NCI-H510A treated with DMSO at 0.1 percent for 48 hours (cell line): ENCODE results near the gene PHYHD1.

Experiments
- DNase-seq: peaks from one replicate; lab custom pipeline; 2025; lab: John Stamatoyannopoulos, UW

The PHYHD1 gene

DNA sequence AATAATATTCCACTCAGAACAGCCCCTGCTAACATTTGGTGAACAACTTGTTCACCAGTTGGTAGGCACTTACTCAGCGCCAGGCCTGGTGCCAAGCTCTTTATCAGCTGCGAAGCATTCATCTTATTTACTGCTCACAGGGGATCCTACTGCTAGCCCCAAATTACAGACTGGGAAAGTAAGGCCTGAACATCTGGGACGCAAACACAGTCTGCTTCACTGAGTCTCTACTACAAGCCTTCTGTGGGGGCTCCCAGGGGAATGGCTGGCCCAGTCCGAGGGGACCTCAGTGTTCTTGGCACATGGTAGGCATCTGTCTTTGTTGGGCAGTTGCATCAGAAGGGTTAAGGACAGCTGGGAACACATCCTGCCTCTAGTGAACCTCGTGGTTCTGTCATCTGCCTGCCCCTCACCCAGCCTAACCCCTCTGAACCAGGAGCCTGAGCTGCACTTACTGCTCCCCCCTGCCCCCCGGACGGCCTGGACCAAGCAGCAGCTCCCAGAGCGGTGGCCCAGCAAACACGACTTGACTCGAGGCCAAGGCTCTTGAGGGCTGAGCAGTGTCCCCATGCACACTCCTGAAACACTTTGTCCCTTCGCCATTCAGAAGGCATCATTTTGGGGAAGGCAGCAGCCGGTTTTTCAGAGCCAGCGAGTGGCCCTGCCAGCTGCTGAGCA lies at the start of gene PHYHD1:
TSS of gene PHYHD1 (plus strand) at position 602 of the 678 bp plus-strand sequence. CDS start 1,342 bp downstream, outside the sequence.
- no peak for DNase-seq

DNA sequence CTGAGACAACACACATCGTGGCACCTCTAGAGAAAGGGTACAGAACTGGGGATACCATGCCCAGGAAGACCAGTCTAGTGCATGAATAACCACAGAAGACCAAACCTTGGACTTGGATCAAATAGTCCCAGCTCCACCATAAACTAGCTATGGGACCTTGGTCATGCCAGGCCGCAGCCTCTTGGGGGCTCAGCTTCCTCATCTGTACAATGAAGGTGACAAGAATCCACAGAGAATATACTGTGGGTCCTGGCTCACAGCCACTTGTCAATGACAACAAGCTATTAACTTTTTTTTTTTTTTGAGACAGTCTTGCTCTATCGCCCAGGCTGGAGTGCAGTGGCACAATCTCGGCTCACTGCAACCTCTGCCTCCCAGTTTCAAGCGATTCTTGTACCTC lies 42.9 kb upstream of the PHYHD1 start:
- DNase-seq, result no peak

DNA sequence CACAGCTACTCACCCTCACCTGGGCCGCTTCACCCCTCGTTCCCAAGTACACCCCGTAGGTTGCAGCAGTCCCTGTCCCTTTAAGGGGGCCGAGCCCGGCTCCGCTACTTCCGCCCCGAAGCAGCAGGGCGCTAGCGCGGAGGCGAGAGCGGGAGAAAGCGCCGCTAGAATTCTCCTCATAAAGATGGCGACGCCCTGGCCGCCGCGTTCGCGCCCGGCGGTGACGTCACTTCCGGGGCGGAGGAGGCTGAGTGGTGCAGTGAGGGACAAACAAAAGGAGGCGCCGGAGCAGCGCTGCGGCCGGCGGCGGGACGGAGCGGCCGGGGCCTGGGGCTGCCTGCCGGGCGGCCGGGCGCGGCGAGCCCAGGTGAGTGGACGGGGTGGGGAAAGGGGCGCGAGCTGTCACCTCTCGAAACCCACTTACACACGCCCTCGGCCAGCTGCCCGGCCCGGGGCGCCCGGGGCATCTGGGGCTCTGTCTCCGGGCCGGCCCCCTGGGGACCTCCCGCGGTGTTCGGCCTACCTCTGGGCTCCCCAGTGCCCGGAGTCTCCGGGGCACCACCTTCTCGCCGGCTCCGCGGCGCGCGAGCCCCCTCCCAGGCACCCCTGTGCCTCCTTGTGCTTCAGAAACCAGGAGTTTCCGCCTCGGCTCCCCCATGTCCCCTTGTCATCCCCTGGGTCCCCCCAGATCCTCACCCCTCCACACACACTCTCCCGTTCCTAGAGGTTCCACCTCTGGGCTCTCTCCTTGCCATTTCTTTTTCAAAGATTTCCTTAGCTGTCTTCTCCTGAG lies 38.7 kb upstream of the PHYHD1 start, which contains the start of the genes KYAT1 and LRRC8A:
TSS of gene KYAT1 (minus strand) at position 67 of the 793 bp plus-strand sequence. CDS start 36,545 bp downstream, outside the sequence.
TSS of gene LRRC8A (plus strand) at position 250 of the 793 bp plus-strand sequence. CDS start 25,032 bp downstream, outside the sequence.
- DNase-seq, result peak; percentile 95

DNA sequence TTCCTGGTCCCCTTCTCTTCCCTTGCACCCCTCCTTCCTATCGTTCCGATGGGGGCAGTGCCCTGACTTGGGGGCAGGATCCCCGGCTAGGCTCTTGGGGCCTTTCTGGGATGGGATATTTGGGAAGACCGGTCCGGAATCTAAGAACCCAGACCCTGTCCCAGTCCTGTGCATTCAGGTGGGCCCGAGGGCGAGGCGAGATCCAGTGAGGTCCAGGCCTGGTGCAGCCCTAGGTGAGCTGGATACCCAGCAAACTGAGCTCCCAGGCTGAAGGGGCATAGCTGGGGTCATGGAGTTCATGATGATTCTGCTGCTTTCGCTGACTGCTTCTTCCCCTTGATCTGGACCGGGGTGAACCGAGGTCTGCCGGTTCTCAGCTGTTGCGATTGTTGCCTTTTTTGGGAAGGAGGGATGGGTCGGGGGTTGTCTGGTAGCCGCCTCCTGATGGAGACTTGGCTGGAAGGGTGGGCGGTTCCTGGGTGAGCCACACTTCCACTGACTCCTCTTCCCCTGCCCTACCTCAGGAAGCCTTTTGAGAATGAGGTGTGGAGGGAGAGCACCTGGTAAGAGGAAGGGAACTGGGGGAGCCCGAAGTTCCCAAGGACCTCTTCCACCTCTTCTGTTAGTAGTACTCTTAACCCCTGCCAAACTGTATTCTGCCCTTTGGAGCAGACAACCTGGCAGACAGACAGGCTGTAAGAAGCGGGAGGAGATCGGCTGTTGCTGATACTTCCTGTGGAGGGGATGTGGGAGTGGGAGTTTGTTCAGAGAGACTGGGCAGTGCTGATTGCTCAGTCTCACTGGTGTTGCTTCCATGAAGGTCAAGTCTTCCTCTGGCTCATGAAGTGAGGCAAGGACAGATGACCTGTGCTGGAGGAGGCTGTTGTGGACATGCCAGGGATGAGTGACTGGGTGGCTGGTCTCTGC lies 37.8 kb upstream of the PHYHD1 start:
- peak; percentile 10 for DNase-seq

DNA sequence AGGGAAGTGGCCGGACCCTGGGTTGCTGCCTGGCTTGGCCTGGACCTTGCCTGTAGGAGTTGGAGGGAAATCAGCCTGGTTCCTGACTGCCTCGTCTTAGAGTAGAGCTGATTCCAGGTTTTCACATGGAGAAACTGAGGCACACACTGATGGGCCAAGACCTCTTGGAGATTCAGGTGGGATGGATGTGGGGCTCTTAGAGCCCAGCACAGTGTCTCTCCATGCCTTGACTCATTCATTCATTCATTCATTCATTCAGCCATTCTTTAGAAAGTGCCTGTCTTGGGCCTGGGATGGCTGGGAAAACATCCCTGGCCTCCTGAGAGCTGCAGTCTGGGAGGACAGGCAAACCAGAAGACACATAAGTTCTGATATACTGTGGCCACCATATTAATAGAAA lies 36.6 kb upstream of the PHYHD1 start:
- DNase-seq, result no peak

DNA sequence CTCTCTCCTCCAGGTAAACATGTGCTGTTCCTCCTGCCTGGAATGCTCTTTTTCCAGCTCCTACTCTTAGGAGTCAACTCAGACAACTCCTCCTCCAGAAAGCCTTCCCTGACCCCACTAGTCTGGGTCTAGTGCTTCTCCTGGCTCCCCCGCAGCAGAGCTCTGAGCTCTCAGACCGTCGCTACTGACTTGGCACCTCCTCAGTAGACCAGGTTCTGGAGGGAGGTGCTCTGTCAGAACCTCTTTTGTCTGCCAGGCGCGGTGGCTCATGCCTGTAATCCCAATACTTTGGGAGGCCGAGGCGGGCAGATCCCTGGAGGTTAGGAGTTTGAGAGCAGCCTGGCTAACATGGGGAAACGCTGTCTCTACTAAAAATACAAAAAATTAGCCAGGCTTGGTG lies 35.4 kb upstream of the PHYHD1 start:
- no peak for DNase-seq

DNA sequence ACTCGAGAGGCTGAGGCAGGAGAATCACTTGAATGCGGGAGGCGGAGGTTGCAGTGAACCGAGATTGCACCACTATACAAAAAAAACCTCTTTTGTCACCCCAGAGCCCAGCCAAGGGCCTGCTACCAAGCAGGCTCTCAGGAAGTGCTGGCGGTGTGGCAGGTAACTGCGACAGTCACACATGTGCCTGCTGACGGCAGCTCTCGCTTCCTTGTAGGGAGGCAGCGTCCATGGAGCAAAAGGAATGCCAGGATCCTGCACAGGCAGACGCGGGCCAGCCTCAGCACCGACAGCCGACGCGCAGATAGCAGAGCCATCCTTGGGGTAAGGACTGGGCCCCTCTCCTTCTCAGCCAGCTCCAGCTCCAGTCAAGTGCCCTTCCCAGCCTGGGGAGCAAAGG lies 35.0 kb upstream of the PHYHD1 start:
- DNase-seq, result no peak

DNA sequence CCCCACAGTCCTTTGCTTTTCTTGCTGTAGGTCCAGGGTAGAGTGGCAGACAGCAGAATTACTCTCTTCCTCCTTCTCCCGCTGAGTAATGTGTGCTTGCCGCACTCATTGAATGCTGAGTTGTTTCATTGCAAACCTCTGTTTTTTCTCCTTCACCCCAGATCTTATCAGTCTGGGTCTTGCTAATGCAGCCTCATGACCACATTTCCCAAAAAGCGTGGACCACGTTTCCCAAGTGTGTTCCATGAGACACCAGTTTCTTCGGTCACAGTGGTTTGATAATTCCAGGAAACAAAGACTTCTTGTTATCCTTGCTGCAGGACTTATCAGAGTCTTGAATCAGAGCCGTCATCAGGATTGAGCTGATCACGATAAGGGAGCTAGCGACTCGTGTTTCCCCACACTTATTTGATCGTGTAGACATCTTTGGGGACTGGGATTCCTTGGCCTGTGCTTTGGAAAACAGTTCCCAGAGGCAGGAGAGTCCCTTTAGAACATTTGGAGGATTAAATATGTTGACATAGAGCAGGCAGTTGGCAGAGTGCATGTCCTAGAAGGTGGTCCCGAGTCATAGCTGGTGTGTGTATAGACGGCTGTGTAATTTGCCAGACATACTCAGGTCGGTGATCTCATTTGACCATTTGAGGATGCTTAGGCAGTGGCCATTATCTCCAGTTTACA lies 34.4 kb upstream of the PHYHD1 start:
- no peak for DNase-seq

DNA sequence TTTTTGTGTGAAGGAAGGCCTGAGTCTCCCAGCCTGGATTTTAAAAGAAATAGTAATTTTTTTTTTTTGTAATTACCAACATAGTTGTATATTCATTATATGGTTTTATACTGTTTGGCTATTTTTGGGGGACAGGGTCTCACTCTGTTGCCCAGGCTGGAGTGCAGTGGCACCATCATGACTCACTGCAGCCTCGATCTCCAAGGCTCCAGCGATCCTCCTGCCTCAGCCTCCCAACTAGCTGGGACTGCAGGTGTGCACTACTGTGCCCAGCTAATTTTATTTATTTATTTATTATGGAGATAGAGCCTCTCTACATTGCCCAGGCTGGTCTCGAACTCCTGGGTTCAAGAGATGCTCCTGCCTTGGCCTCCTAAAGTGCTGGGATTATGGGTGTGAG lies 33.7 kb upstream of the PHYHD1 start:
- no peak for DNase-seq

DNA sequence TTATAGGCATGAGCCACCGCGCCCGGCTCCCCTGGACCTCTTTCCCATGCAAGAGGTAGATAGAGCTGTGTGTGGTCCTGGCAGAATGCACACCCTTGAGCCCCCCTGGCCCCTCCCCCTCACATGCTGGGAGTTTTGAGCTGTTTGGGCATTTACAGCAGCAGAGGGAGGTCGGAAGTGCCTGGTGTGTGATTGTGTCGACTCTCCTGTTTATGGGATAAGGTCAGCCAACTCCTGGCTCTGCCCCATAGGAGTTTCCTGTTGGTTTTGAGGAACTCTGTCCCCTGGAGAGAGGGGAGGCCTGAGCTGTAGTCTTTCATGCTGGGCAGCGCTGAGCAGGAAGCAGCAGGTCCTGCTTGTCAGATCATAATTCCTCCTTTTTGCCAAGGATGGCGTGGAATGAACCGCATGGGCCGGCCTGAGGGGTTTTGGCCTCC lies 32.9 kb upstream of the PHYHD1 start:
- DNase-seq, result no peak

DNA sequence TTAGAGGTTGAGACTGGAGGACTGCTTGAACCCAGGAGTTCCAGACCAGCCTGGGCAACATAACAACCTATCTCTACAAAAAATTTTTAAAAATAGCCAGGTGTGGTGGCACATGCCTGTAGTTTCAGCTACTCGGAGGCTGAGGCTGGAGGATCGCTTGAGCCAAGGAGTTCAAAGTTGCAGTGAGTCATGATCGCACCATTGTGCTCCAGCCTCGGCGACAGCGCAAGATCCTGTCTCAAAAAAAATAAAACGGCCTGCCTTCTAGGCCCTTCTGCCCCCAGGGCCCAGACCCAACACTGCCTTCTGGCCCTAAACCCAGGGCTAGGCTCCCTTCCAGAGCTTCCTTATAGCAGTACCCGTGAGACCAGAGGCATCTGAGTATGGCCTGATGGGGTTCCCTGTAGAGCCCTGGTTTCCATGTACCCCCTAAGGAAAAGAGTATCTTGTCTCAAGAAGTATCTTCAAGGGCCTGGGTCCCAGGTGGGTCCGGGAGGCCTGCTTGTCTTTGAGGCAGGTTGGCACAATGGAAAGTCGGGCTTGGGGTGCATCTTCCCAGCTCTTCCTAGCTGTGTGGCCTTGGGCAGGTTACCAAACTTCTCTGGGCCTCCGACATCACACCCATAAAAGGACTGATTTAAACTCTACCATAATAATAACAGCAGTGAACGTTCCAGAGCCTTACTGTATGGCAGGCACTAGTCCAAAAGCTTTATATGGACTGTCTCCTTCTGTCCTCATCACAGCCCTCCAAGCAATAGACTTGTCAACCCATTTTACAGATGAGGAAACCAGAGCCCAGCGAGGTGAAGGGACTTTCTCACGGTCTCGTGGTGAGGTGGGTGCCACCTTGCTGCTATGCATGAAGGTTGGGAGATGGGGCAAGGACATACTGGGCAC lies 29.2 kb upstream of the PHYHD1 start:
- no peak for DNase-seq

DNA sequence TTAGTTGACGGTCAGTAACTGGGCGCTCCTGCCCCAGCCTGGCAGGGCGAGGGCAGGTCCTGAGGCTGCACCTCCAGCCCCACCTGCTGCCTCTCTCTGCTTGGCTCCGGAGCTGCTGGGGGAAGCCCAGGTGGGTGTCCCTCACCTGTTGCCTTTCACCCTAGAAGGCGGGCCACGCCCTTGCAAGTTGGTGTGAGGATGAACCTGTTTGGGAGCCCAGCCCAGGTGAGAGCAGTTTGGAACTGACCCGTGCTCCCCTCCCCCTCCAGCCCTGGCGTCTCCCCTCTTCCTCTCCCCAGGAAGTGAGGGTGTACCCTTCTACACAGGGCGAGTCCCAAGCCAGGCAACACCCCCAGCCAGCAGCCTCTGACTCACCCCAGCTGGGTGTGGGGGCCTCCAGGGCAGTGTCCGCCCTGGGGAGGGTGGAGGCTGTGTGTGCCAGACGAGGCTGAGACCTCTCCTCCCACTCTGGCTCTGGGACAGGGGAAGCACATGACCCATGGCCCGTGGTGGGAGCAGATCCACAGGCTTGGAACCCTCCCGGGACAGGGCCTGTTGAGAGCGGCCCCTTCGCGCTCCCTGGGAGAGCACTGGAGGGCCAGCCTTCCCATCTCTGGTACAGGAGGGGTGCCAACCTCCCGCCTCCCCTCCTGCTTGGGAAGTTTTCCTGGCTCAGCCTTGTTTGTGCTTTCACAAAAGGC lies 28.4 kb upstream of the PHYHD1 start:
- DNase-seq, result no peak

DNA sequence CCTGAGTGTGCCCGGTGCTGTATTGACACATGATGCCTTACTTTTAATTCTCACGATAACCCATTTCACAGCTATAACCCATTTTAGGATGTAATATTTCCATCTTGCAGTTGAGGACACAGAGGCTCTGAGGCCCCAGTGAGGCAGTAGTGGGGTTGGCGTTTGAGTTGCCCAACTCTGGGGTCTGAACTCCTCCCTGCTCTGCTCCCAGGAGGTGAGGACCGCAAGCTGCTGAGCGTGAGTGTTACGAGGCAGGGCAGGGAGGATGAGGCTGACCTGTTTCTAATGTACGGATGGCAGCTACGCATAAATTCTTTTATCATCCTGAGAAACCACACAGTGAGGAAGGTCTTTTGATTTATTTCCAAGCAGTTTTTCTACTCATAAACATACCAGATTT lies 27.4 kb upstream of the PHYHD1 start:
- DNase-seq, result no peak

DNA sequence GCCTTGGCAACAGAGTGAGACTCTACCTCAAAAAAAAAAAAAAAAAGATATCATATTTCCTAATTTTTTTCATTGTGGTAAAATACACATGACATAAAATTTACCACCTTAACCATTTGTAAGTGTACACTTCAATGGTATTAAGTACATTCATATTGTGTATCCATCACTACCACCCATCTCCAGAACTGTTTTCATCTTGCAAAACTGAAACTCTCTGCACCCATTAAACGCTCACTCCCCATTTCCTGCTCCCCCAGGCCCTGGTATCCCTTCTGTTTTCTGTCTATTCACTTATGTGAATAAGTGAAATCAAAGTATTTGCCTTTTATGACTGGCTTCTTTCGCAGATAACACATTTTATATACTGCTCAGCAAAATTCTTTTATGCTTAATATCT lies 26.0 kb upstream of the PHYHD1 start:
- DNase-seq, result no peak

DNA sequence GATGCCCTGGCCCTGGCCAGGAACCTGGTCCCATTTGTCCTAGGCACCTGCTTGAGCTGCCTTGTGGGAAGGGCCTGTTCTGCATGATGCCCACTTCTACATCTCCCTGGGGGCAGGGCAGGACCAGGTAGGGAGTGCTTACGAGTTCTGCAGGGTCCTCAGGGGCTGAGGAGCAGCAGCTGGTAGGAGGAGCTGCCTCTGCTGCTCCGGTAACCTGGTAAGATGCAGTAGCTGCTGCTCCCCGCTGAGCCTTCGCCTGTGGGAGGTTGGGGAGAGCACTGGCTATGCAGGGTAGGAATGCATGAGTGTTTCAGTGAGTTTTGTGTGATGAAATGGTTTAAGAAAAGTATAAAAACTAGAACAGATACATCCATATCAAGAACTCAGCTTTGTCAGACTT lies 25.2 kb upstream of the PHYHD1 start:
- DNase-seq, result no peak

DNA sequence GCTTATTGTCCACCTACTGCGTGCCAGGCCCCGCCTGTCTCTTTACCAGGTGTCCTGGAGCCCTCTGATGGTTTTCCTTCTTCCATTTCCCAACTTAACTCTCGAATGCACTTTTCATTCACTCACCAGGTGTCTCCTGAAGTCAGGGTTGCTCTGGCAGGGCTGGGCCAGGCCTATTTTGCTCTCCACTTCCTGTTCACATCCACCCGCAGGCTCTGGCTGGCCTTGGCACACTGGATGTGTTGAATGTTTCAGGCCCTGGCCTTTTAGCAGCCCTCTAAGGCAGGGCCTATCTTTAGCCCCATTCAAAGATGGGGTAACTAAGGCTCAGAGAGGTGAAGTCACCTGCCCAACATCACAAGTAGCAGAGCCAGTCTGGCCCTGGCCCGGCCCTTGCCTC lies 22.4 kb upstream of the PHYHD1 start:
- DNase-seq, result no peak

DNA sequence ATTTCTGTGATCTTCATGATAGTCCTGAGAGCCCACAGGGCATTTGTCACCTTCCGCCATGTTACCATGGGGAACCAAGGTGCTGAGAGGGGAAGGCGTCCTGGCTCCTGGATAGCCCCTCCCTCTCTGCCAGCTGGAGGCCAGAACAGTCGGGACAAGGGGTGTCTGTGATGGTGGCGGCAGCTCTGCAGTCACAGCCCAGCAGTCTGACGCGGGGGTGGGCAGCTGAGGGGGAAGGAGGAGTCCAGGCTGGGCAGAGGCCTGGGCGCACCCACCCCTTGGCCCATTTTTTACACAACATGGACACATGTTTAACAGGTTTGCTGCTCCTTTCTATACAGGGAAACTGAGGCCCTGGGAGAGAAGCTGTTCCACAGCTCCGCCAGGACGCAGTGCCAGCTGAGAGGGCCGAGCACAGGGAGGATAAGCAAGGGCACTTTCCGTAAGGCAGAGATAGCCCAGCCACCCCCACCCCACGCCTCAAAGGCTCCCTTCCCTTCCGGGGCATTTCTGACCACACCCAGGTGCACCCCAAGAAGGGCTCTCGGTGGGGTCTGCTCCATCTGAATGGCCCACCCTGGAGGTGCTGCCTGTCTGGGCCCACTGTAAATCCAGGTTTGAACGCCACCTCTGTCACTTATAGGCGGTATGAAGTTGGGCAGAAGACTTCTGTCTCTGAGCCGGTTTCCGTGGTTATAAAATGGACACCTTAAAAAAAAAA lies 21.8 kb upstream of the PHYHD1 start:
- no peak for DNase-seq

DNA sequence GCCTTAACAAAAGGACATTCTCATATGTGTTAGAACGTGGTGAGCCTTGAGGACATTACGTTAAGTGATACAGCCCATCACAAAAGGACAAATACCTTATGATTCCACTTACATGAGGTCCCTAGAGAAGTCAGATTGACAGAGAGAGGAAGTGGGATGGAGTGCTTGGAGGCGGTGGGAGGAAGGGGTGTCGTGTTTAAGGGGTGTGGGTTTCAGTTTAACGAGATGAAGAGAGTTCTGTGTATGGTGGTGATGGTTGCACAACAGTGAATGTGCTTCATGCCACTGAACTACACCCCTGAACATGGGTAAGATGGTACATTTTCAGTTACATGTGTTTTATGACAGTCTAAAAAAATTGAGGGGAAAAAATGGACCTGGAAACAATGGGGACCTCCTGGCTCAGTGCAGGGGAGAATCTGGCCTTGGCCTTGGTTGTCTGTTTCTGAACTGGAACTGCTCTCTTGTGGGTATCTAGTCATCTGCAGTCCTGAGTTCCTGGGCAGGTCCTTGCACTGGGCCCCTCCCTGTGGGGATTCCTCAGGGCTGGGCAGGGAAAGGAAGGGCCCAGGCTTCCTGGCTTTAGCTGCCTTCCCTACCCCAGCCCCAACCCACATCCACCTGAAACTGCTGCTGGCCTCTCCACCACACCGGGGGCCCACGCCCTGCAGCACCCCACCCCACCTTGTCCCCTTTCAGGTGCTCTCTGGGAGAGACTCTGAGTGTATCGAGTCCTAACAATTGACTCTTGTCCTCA lies 21.0 kb upstream of the PHYHD1 start:
- no peak for DNase-seq
